KMS-11 (cell line): ENCODE measurements around the gene SORCS2.

Experiments used
- H2AFZ ChIP-seq: fragments of 200-600 bp; sonication (generic); 2 replicates; pipeline ENCODE4 v1.6.1; 2016; ENCODE audit warnings: antibody characterized with exemption, mixed run types, low read depth
- H3K27ac ChIP-seq: fragments of 200-600 bp; sonication (generic); 2 replicates; pipeline ENCODE4 v1.6.1; 2016; ENCODE audit warnings: mild to moderate bottlenecking, mixed run types
- H3K27me3 ChIP-seq: fragments of 200-600 bp; sonication (generic); 2 replicates; pipeline ENCODE4 v1.6.1; 2017; ENCODE audit warnings: mild to moderate bottlenecking, low read depth, mixed run types, moderate library complexity; ENCODE audit not compliant: insufficient read depth
- H3K36me3 ChIP-seq: fragments of 200-600 bp; sonication (generic); 2 replicates; pipeline ENCODE4 v1.6.1; 2017; ENCODE audit warnings: mild to moderate bottlenecking, mixed run types; ENCODE audit not compliant: insufficient read depth
- H3K4me1 ChIP-seq: fragments of 200-600 bp; sonication (generic); 2 replicates; pipeline ENCODE4 v1.6.1; 2016; ENCODE audit warnings: mild to moderate bottlenecking, low read depth, mixed run types; ENCODE audit not compliant: poor library complexity, severe bottlenecking
- H3K4me2 ChIP-seq: fragments of 200-600 bp; sonication (generic); 2 replicates; pipeline ENCODE4 v1.7.0; 2016; ENCODE audit warnings: mild to moderate bottlenecking, mixed run types
- H3K4me3 ChIP-seq: fragments of 200-600 bp; sonication (generic); IDR thresholded peaks from 2 replicates; pipeline ENCODE4 v1.6.1; 2017; ENCODE audit warnings: low read depth, low read length, mixed read lengths; ENCODE audit not compliant: insufficient read depth
- H3K79me2 ChIP-seq: fragments of 200-600 bp; sonication (generic); 2 replicates; pipeline ENCODE4 v1.6.1; 2016; ENCODE audit warnings: low read depth, mixed run types; ENCODE audit not compliant: insufficient read depth
- H3K9ac ChIP-seq: fragments of 200-600 bp; sonication (generic); 2 replicates; pipeline ENCODE4 v1.6.1; 2016; ENCODE audit warnings: mild to moderate bottlenecking, mixed run types
- H4K20me1 ChIP-seq: fragments of 200-600 bp; sonication (generic); 2 replicates; pipeline ENCODE4 v1.6.1; 2016; ENCODE audit warnings: mild to moderate bottlenecking, mixed run types; ENCODE audit not compliant: insufficient read depth
- CTCF ChIP-seq: fragments of 200-600 bp; sonication (generic); conservative IDR thresholded peaks from 2 replicates; pipeline ENCODE4 v1.6.1; 2017; ENCODE audit warnings: low read depth, mild to moderate bottlenecking, antibody characterized with exemption, low read length, moderate library complexity, mixed read lengths

Gene SORCS2

GRCh38 chr4:7539186-7539585, 346.8 kb downstream of the SORCS2 start:
- Histone ChIP-seq H3K4me2 (no peak overlapping the region), H2AFZ (no peak overlapping the region), H3K79me2 (no peaks in the 10 kb centered on the region), H3K27me3 (no peaks in the 10 kb centered on the region), H3K27ac (no peak overlapping the region), H3K4me3 (no peak overlapping the region), H3K9ac (no peak overlapping the region), H3K4me1 (no peaks in the 10 kb centered on the region), H4K20me1 (no peaks in the 10 kb centered on the region), H3K36me3 (no peaks in the 10 kb centered on the region)
- no peak for TF ChIP-seq CTCF

- Histone ChIP-seq H3K4me1 (no peaks in the 10 kb centered on the region), H3K9ac (no peak overlapping the region), H2AFZ (no peak overlapping the region), H3K79me2 (no peaks in the 10 kb centered on the region), H3K4me2 (no peak overlapping the region), H3K36me3 (no peaks in the 10 kb centered on the region), H4K20me1 (no peaks in the 10 kb centered on the region), H3K4me3 (no peak overlapping the region), H3K27me3 (no peaks in the 10 kb centered on the region), H3K27ac (no peak overlapping the region)
- TF ChIP-seq CTCF = no peak
These were observed 347.3 kb downstream of the SORCS2 start for GRCh38 chr4:7539659-7540058.

DNA sequence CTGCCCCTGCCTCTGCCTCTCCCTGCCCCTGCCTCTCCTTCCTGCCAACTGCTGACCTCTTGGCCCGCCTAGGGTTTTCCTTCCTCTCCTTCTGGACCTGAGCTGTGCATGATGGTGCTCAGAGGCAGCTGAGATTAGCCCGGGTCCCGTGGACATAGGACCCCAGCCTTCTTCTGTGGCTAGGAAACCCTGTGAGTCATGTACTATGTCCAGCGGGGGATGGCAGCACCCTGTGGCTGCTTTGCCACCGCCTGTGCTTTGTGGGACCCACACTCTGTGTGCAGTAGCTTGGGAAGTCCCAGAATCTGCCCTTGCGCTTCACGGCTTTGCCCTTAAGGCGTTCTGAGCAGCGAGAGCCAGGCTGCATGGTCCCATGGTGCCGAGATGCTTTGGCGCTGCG, 347.9 kb downstream of the SORCS2 start:
- TF ChIP-seq CTCF = no peak
- Histone ChIP-seq H3K27me3 (no peaks in the 10 kb centered on the region), H3K4me3 (no peak overlapping the region), H3K79me2 (no peaks in the 10 kb centered on the region), H2AFZ (no peak overlapping the region), H3K4me2 (no peak overlapping the region), H3K36me3 (no peaks in the 10 kb centered on the region), H3K27ac (no peak overlapping the region), H3K4me1 (no peaks in the 10 kb centered on the region), H3K9ac (no peak overlapping the region), H4K20me1 (no peaks in the 10 kb centered on the region)

- no peaks in the 10 kb centered on the region for H3K27me3 ChIP-seq
- H3K4me2 ChIP-seq = no peak overlapping the region
- no peak overlapping the region for H3K27ac ChIP-seq
- H3K4me3 ChIP-seq = no peak overlapping the region
- H4K20me1 ChIP-seq = no peaks in the 10 kb centered on the region
- H3K9ac ChIP-seq = no peak overlapping the region
- no peaks in the 10 kb centered on the region for H3K36me3 ChIP-seq
- H2AFZ ChIP-seq = no peak overlapping the region
- TF ChIP-seq CTCF = no peak
- no peaks in the 10 kb centered on the region for H3K79me2 ChIP-seq
- no peaks in the 10 kb centered on the region for H3K4me1 ChIP-seq
These were observed 348.5 kb downstream of the SORCS2 start for GRCh38 chr4:7540654-7541413.
